Neural cell (in vitro differentiated cells): ENCODE data around the gene NPSR1. TPM values are rescaled to one million over a fixed set of nuclear protein-coding genes. Genes with fewer than 3 reads are reported as not detected.

Experiments used
- H2AFZ ChIP-seq: fragments of 200-600, 300-800 bp; sonication (generic), shearing (Covaris generic); 2 replicates; pipeline ENCODE4 v1.6.0; 2014; ENCODE audit warnings: low read depth, mild to moderate bottlenecking, antibody characterized with exemption, low read length, moderate library complexity
- H3F3A ChIP-seq: fragments of 200-600 bp; shearing (Covaris generic); 2 replicates; pipeline ENCODE4 v1.6.1; 2016; ENCODE audit warnings: mild to moderate bottlenecking, moderate library complexity, mixed read lengths, antibody characterized with exemption, low read length; ENCODE audit not compliant: insufficient read depth, poor library complexity, severe bottlenecking
- H3K27ac ChIP-seq: fragments of 200-600, 300-800 bp; sonication (generic), shearing (Covaris generic); 2 replicates; pipeline ENCODE4 v1.5.1; 2014; ENCODE audit warnings: mild to moderate bottlenecking, low read length, moderate library complexity
- H3K27me3 ChIP-seq: fragments of 300-800, 200-600 bp; sonication (generic), shearing (Covaris generic); 2 replicates; pipeline ENCODE4 v1.6.0; 2014; ENCODE audit warnings: mild to moderate bottlenecking, low read depth, low read length, moderate library complexity; ENCODE audit not compliant: insufficient read depth
- H3K36me3 ChIP-seq: fragments of 300-800, 200-600 bp; sonication (generic), shearing (Covaris generic); 2 replicates; pipeline ENCODE4 v1.5.1; 2014; ENCODE audit warnings: mild to moderate bottlenecking, antibody characterized with exemption, low read length, moderate library complexity; ENCODE audit not compliant: insufficient read depth
- H3K4me2 ChIP-seq: fragments of 300-800, 200-600 bp; sonication (generic), shearing (Covaris generic); 2 replicates; pipeline ENCODE4 v1.6.0; 2014; ENCODE audit warnings: mild to moderate bottlenecking, low read length
- H3K4me3 ChIP-seq: fragments of 300-800, 200-600 bp; sonication (generic), shearing (Covaris generic); 2 replicates; pipeline ENCODE4 v1.5.1; 2014; ENCODE audit warnings: mild to moderate bottlenecking, low read length, moderate library complexity
- H3K79me2 ChIP-seq: fragments of 200-600 bp; shearing (Covaris generic); replicated peaks from 2 replicates; pipeline ENCODE4 v1.6.0; 2014; ENCODE audit warnings: mild to moderate bottlenecking, low read length, moderate library complexity; ENCODE audit not compliant: insufficient read depth
- H3K9ac ChIP-seq: fragments of 300-800, 200-600 bp; sonication (generic), shearing (Covaris generic); 2 replicates; pipeline ENCODE4 v1.6.1; 2016; ENCODE audit warnings: mild to moderate bottlenecking, low read length, mixed read lengths
- H3K9me2 ChIP-seq: fragments of 200-600 bp; shearing (Covaris generic); 2 replicates; pipeline ENCODE4 v1.6.1; 2016; ENCODE audit warnings: mild to moderate bottlenecking, low read length, mixed read lengths; ENCODE audit not compliant: insufficient read depth
- H3K9me3 ChIP-seq: fragments of 200-600, 300-800 bp; sonication (generic), shearing (Covaris generic); 2 replicates; pipeline ENCODE4 v1.6.1; 2016; ENCODE audit warnings: mild to moderate bottlenecking, mixed run types, low read length, moderate library complexity, mixed read lengths
- H4K20me1 ChIP-seq: fragments of 200-600 bp; shearing (Covaris generic); 2 replicates; pipeline ENCODE4 v1.6.1; 2016; ENCODE audit warnings: mild to moderate bottlenecking, mixed run types; ENCODE audit not compliant: insufficient read depth
- CTCF ChIP-seq: fragments of 450-650 bp; IDR thresholded peaks from 2 replicates; pipeline ENCODE4 v1.5.1; 2014; ENCODE audit warnings: antibody characterized with exemption, mild to moderate bottlenecking, moderate library complexity; ENCODE audit not compliant: poor library complexity, severe bottlenecking
- EP300 ChIP-seq: fragments of 450-650 bp; conservative IDR thresholded peaks from 2 replicates; pipeline ENCODE4 v1.6.1; 2014; ENCODE audit warnings: antibody characterized with exemption, mild to moderate bottlenecking, moderate library complexity; ENCODE audit not compliant: poor library complexity, severe bottlenecking
- EZH2 ChIP-seq: fragments of 200-600, 300-800 bp; shearing (Covaris generic), sonication (generic); IDR thresholded peaks from 2 replicates; pipeline ENCODE4 v1.6.1; 2014; ENCODE audit warnings: antibody characterized with exemption, low read length, borderline replicate concordance, mild to moderate bottlenecking; ENCODE audit not compliant: insufficient read depth, poor library complexity, severe bottlenecking
- MXI1 ChIP-seq: fragments of 450-650 bp; conservative IDR thresholded peaks from 2 replicates; pipeline ENCODE4 v1.6.1; 2014; ENCODE audit warnings: antibody characterized with exemption, mild to moderate bottlenecking; ENCODE audit not compliant: poor library complexity, severe bottlenecking
- POLR2AphosphoS5 ChIP-seq: IDR thresholded peaks from 2 replicates; pipeline ENCODE4 v1.6.1; 2012
- RAD21 ChIP-seq: fragments of 450-650 bp; conservative IDR thresholded peaks from 2 replicates; pipeline ENCODE4 v1.6.1; 2014; ENCODE audit warnings: antibody characterized with exemption, mild to moderate bottlenecking, moderate library complexity
- REST ChIP-seq: IDR thresholded peaks from 2 replicates; pipeline ENCODE4 v1.6.1; 2012; ENCODE audit warnings: borderline replicate concordance
- SMC3 ChIP-seq: fragments of 450-650 bp; conservative IDR thresholded peaks from 2 replicates; pipeline ENCODE4 v1.6.1; 2014; ENCODE audit warnings: antibody characterized with exemption, mild to moderate bottlenecking, moderate library complexity; ENCODE audit not compliant: poor library complexity
- TAF1 ChIP-seq: IDR thresholded peaks from 2 replicates; pipeline ENCODE4 v1.6.1; 2012; ENCODE audit warnings: low read depth
- polyA minus RNA-seq: library from RNA; depleted of rRNA, polyadenylated mRNA; stranded (reverse); fragments of >200 nt; gene quantifications from 2 replicates; pipeline ENCODE4 v1.2.3, GENCODE V29; 2014
- polyA plus RNA-seq: library from polyadenylated mRNA; depleted of rRNA; stranded (reverse); fragments of >200 nt; gene quantifications from 2 replicates; pipeline ENCODE4 v1.2.3, GENCODE V29; 2014

Gene NPSR1
- polyA plus RNA-seq (not detected in 2 replicates), polyA minus RNA-seq (not detected in 2 replicates)

GRCh38 chr7:34657632-34658268, at the start of gene NPSR1:
Gene NPSR1 (plus strand): TSS chr7:34658218. CDS start chr7:34658413, 195 bp downstream.
- no peaks in the 10 kb centered on the region for H3K27me3 ChIP-seq
- no peaks in the 10 kb centered on the region for H3F3A ChIP-seq
- H3K4me2 ChIP-seq = no peak within 1 kb of the TSS
- no peaks in the 10 kb centered on the region for H3K9me3 ChIP-seq
- H3K9ac ChIP-seq = no peak within 1 kb of the TSS
- H3K36me3 ChIP-seq = no peaks in the 10 kb centered on the region
- H3K79me2 ChIP-seq = no peaks in the 10 kb centered on the region
- H3K9me2 ChIP-seq = no peaks in the 10 kb centered on the region
- no peak within 1 kb of the TSS for H3K4me3 ChIP-seq
- H4K20me1 ChIP-seq = no peaks in the 10 kb centered on the region
- no peak within 1 kb of the TSS for H2AFZ ChIP-seq
- no peak within 1 kb of the TSS for H3K27ac ChIP-seq
- TF ChIP-seq EP300 (no peak), TAF1 (no peak), POLR2AphosphoS5 (no peak), CTCF (no peak), RAD21 (no peak), EZH2 (no peak), MXI1 (no peak), SMC3 (no peak), REST (no peak)

GRCh38 chr7:34612661-34613060, 45.4 kb upstream of the NPSR1 start:
- Histone ChIP-seq H2AFZ (no peak overlapping the region), H3F3A (no peaks in the 10 kb centered on the region), H3K9ac (no peak overlapping the region), H3K79me2 (no peaks in the 10 kb centered on the region), H3K9me3 (no peaks in the 10 kb centered on the region), H3K27ac (no peak overlapping the region), H3K4me3 (no peak overlapping the region), H3K9me2 (no peaks in the 10 kb centered on the region), H3K36me3 (no peaks in the 10 kb centered on the region), H4K20me1 (no peaks in the 10 kb centered on the region), H3K4me2 (no peak overlapping the region), H3K27me3 (no peaks in the 10 kb centered on the region)
- TF ChIP-seq CTCF = no peak
- TF ChIP-seq POLR2AphosphoS5 = no peak
- TF ChIP-seq MXI1 = no peak
- TF ChIP-seq EZH2 = no peak
- no peak for TF ChIP-seq TAF1
- TF ChIP-seq SMC3 = no peak
